Spinal cord (tissue), 10 donors: ENCODE measurements around the gene UNC5CL. TPM values are rescaled to one million over a fixed set of nuclear protein-coding genes. Genes with fewer than 3 reads are reported as not detected.

Source experiments
- DNase-seq, 6 donors: peaks; one replicate each; pipeline versions ENCODE4 v3.0.0 to v3.0.0-alpha.2; 2013 to 2015; ENCODE audit warnings: low spot score in 6 of 6, low read depth in 4 of 6
- H3K27ac ChIP-seq: one replicate; pipeline ENCODE4 v1.5.1; 2013; ENCODE audit warnings: low read depth, low read length, control low read depth
- H3K27me3 ChIP-seq: one replicate; pipeline ENCODE4 v1.6.1; 2013; ENCODE audit warnings: low read length; ENCODE audit not compliant: control insufficient read depth, insufficient read depth
- H3K36me3 ChIP-seq: one replicate; pipeline ENCODE4 v1.6.1; 2013; ENCODE audit warnings: low read length; ENCODE audit not compliant: control insufficient read depth, insufficient read depth
- H3K4me1 ChIP-seq: one replicate; pipeline ENCODE4 v1.6.1; 2013; ENCODE audit warnings: low read length; ENCODE audit not compliant: control insufficient read depth, insufficient read depth
- H3K4me3 ChIP-seq: one replicate; pipeline ENCODE4 v1.5.1; 2013; ENCODE audit warnings: low read depth, low read length, control low read depth
- H3K9me3 ChIP-seq: one replicate; pipeline ENCODE4 v1.6.1; 2013; ENCODE audit warnings: low read length; ENCODE audit not compliant: control insufficient read depth, insufficient read depth
- whole genome bisulfite sequencing: methylation state at CpG from one replicate; pipeline ENCODE4 v1.1.5; 2013; ENCODE audit warnings: missing lambda C conversion rate; ENCODE audit not compliant: insufficient coverage; 5-methylcytosine and 5-hydroxymethylcytosine counted together
- polyA plus RNA-seq, 2 donors: library from polyadenylated mRNA; unstranded; fragments of 120-200 nt; gene quantifications; one replicate each; pipeline ENCODE4 v1.2.1, GENCODE V29; 2013; ENCODE audit not compliant: insufficient read length in 2 of 2
- total RNA-seq, 2 donors: library from RNA; depleted of rRNA in 1 of 2; stranded (reverse); fragments of 120-200 nt in 1 of 2; fragments of >200 nt in 1 of 2; gene quantifications; one replicate each; pipeline versions ENCODE4 v1.2.3 to v1.2.4, GENCODE V29; 2013 to 2014
- donor health status: healthy.

Gene UNC5CL
- total and polyA plus RNA-seq, 4 donors, result 0.20 to 1.4 (median 0.82) TPM

GRCh38 chr6:40998661-40999060 is 40.4 kb downstream of the UNC5CL start:
- Histone ChIP-seq H3K4me3 (no peak overlapping the region), H3K27me3 (no peaks in the 10 kb centered on the region), H3K27ac (no peak overlapping the region), H3K36me3 (no peaks in the 10 kb centered on the region), H3K4me1 (peaks cover 19% of the 10 kb centered on the region), H3K9me3 (no peaks in the 10 kb centered on the region)
- DNase-seq, result no peak
- 87% methylated on average over 3 of the region's 4 CpGs for WGBS

- peak overlapping the region; percentile 76 for H3K27ac ChIP-seq
- H3K27me3 ChIP-seq, result no peaks in the 10 kb centered on the region
- peaks cover 19% of the 10 kb centered on the region for H3K4me1 ChIP-seq
- no peaks in the 10 kb centered on the region for H3K36me3 ChIP-seq
- no peak overlapping the region for H3K4me3 ChIP-seq
- peak; percentile 52 to 89 (median 74) for DNase-seq
- WGBS, result 31% methylated on average over 3 of the region's 4 CpGs
- no peaks in the 10 kb centered on the region for H3K9me3 ChIP-seq
These were observed 41.6 kb downstream of the UNC5CL start for GRCh38 chr6:40997234-40997957.

GRCh38 chr6:40996591-40997233 is 42.3 kb downstream of the UNC5CL start:
- H3K27ac ChIP-seq, result peak overlapping the region; percentile 76
- no peak overlapping the region for H3K4me3 ChIP-seq
- 31% methylated on average over 2 of the region's 6 CpGs for WGBS

GRCh38 chr6:40992746-40993145 is 46.3 kb downstream of the UNC5CL start:
- 57% methylated on average over 3 of the region's 3 CpGs for WGBS
- peak in 1 of 6 donors; percentile 36 for DNase-seq
- H3K4me3 ChIP-seq, result no peak overlapping the region

More at GRCh38 chr6:40996591-40997233, 42.3 kb downstream of the UNC5CL start:
- peaks cover 19% of the 10 kb centered on the region for H3K4me1 ChIP-seq
- H3K9me3 ChIP-seq, result no peaks in the 10 kb centered on the region
- no peaks in the 10 kb centered on the region for H3K36me3 ChIP-seq
- H3K27me3 ChIP-seq, result no peaks in the 10 kb centered on the region
- peak in 4 of 6 donors; percentile 2 to 47 (median 14) for DNase-seq

GRCh38 chr6:40990301-40990700 is 48.7 kb downstream of the UNC5CL start:
- no peaks in the 10 kb centered on the region for H3K36me3 ChIP-seq
- no peaks in the 10 kb centered on the region for H3K27me3 ChIP-seq
- H3K27ac ChIP-seq, result no peak overlapping the region
- WGBS, result no CpG with 5 or more reads among the region's 4 CpGs
- no peaks in the 10 kb centered on the region for H3K4me1 ChIP-seq
- no peak overlapping the region for H3K4me3 ChIP-seq
- no peak for DNase-seq
- no peaks in the 10 kb centered on the region for H3K9me3 ChIP-seq

More at GRCh38 chr6:40992746-40993145, 46.3 kb downstream of the UNC5CL start:
- Histone ChIP-seq H3K36me3 (no peaks in the 10 kb centered on the region), H3K27ac (no peak overlapping the region), H3K9me3 (no peaks in the 10 kb centered on the region), H3K27me3 (no peaks in the 10 kb centered on the region), H3K4me1 (peaks cover 18% of the 10 kb centered on the region)

- no peaks in the 10 kb centered on the region for H3K4me1 ChIP-seq
- H3K4me3 ChIP-seq, result no peak overlapping the region
- DNase-seq, result no peak
- H3K27ac ChIP-seq, result no peak overlapping the region
- H3K36me3 ChIP-seq, result no peaks in the 10 kb centered on the region
- no peaks in the 10 kb centered on the region for H3K27me3 ChIP-seq
- no peaks in the 10 kb centered on the region for H3K9me3 ChIP-seq
- WGBS, result 95% methylated on average over 10 of the region's 15 CpGs
These were observed 49.5 kb downstream of the UNC5CL start for GRCh38 chr6:40989204-40990169.

- Histone ChIP-seq H3K4me1 (no peaks in the 10 kb centered on the region), H3K27me3 (no peaks in the 10 kb centered on the region)
- no peak for DNase-seq
These were observed 50.4 kb downstream of the UNC5CL start for GRCh38 chr6:40988634-40989033.

GRCh38 chr6:40986921-40987819 is 51.9 kb downstream of the UNC5CL start:
- no peaks in the 10 kb centered on the region for H3K36me3 ChIP-seq
- no peak overlapping the region for H3K27ac ChIP-seq
- no peaks in the 10 kb centered on the region for H3K4me1 ChIP-seq
- no peak for DNase-seq
- H3K4me3 ChIP-seq, result no peak overlapping the region
- 27% methylated on average over 6 of the region's 8 CpGs for WGBS
- no peaks in the 10 kb centered on the region for H3K27me3 ChIP-seq
- H3K9me3 ChIP-seq, result no peaks in the 10 kb centered on the region

More at GRCh38 chr6:40988634-40989033, 50.4 kb downstream of the UNC5CL start:
- Histone ChIP-seq H3K36me3 (no peaks in the 10 kb centered on the region), H3K9me3 (no peaks in the 10 kb centered on the region), H3K4me3 (no peak overlapping the region), H3K27ac (no peak overlapping the region)

GRCh38 chr6:40986364-40986763 is 52.7 kb downstream of the UNC5CL start:
- no peak overlapping the region for H3K4me3 ChIP-seq
- no peak overlapping the region for H3K27ac ChIP-seq
- no peaks in the 10 kb centered on the region for H3K27me3 ChIP-seq
- H3K9me3 ChIP-seq, result no peaks in the 10 kb centered on the region
- no peak for DNase-seq
- no CpG with 5 or more reads among the region's 2 CpGs for WGBS
- no peaks in the 10 kb centered on the region for H3K4me1 ChIP-seq
- no peaks in the 10 kb centered on the region for H3K36me3 ChIP-seq
